ENCODE data around the gene PLCL1.

- no peak for TF ChIP-seq CTCF (IDR thresholded peaks at IDR 0.05)
- no peak for TF ChIP-seq EP300 (IDR thresholded peaks at IDR 0.05)
- no peak for TF ChIP-seq POLR2A (IDR thresholded peaks at IDR 0.05)
These were observed 25.1 kb upstream of the PLCL1 start for GRCh38 chr2:197779261-197779660.
